ENCODE results near the gene C10orf71. TPM values are rescaled to one million over a fixed set of nuclear protein-coding genes. Genes with fewer than 3 reads are reported as not detected.

C10orf71 gene
- total RNA-seq, 2 donors from 2014 or later = not detected

DNA sequence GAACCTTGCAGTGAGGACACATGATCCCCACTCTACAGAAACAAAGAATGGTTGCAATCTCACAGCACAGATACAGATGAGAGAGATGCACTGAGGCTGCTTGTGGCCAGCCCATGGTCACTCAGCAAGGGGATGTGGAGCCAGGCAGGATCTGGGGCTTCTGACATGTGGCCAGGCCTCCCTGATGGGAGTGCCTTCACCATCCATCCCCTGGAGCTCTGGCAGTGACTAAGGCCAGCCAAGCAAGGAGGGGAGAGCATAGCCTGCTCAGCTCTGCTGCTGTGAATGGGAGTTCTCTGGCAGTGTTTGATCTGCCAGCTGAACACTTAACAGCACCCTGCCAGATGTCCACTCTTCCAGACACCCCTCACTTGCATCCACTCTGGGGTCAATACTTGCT is 19.8 kb downstream of the C10orf71 start:
- H3K9me3 Mint-ChIP-seq = no peaks in the 10 kb centered on the region
- H3K27me3 Mint-ChIP-seq (ENCODE audit: low read depth) = peaks cover under 1% of the 10 kb centered on the region
- H3K4me1 Mint-ChIP-seq (ENCODE audit: low read depth) = no peaks in the 10 kb centered on the region
- DNase-seq (no peak), ATAC-seq (replicated peaks in 1 of 2) (no peak)
- no peak overlapping the region for H3K4me3 Mint-ChIP-seq
- no peaks in the 10 kb centered on the region for H3K36me3 Mint-ChIP-seq (ENCODE audit: insufficient read depth in 2 of 2)
- no peak overlapping the region for H3K27ac Mint-ChIP-seq

- Mint-ChIP-seq H3K36me3 (ENCODE audit: insufficient read depth in 2 of 2) (no peaks in the 10 kb centered on the region), H3K27me3 (ENCODE audit: low read depth) (no peaks in the 10 kb centered on the region), H3K4me3 (no peak overlapping the region), H3K4me1 (ENCODE audit: low read depth) (no peaks in the 10 kb centered on the region), H3K27ac (no peak overlapping the region), H3K9me3 (no peaks in the 10 kb centered on the region)
- ATAC-seq (replicated peaks in 1 of 2) (no peak), DNase-seq (no peak)
These were observed 20.2 kb downstream of the C10orf71 start for GRCh38 chr10:49319206-49319605.

DNA sequence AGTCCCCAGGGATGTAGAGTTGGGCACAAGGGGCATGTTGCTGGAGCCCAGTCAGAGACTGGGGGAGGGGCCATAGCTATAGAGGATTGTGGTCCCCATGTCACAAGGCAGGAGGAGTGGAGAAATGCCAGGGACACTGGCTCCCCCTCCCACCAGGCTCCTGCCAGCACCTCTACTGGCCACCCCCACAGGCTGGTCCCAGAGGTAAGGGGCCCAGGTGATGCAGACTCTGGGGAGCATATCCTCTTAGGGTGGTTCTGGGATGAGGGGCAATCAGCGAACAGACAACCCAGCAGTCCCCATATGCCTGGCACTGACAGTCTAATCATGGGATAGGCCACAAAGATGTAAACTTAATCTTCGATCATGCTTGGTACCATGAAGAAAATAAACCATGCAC is 21.2 kb downstream of the C10orf71 start:
- ATAC-seq (replicated peaks in 1 of 2) = no peak
- H3K27ac Mint-ChIP-seq = no peak overlapping the region

DNA sequence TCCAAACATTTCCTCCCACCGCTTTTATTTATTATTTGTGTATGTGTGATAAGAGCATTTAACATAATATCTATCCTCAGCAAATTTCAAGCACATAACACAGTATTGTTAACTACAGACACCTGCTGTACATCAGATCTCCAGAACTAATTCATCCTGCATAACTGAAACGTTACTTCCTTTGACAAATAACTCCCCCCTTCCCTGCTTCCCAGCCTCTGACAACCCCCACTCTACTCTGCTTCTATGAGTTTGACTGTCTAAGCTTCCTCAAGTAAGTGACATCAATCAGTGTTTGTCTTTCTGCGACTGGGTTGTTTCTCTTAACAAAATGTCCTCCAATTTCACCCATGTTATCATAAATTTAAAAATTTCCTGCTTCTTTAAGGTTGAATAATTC is 22.1 kb downstream of the C10orf71 start:
- H3K4me1 Mint-ChIP-seq (ENCODE audit: low read depth) = no peaks in the 10 kb centered on the region
- no peak overlapping the region for H3K27ac Mint-ChIP-seq
- H3K4me3 Mint-ChIP-seq = no peak overlapping the region
- no peaks in the 10 kb centered on the region for H3K9me3 Mint-ChIP-seq
- H3K36me3 Mint-ChIP-seq (ENCODE audit: insufficient read depth in 2 of 2) = no peaks in the 10 kb centered on the region
- no peaks in the 10 kb centered on the region for H3K27me3 Mint-ChIP-seq (ENCODE audit: low read depth)
- ATAC-seq (replicated peaks in 1 of 2) (no peak), DNase-seq (no peak)

More for the DNA sequence above, 21.2 kb downstream of the C10orf71 start:
- H3K9me3 Mint-ChIP-seq = no peaks in the 10 kb centered on the region
- no peaks in the 10 kb centered on the region for H3K27me3 Mint-ChIP-seq (ENCODE audit: low read depth)
- no peaks in the 10 kb centered on the region for H3K4me1 Mint-ChIP-seq (ENCODE audit: low read depth)
- DNase-seq = no peak
- H3K36me3 Mint-ChIP-seq (ENCODE audit: insufficient read depth in 2 of 2) = no peaks in the 10 kb centered on the region
- no peak overlapping the region for H3K4me3 Mint-ChIP-seq

DNA sequence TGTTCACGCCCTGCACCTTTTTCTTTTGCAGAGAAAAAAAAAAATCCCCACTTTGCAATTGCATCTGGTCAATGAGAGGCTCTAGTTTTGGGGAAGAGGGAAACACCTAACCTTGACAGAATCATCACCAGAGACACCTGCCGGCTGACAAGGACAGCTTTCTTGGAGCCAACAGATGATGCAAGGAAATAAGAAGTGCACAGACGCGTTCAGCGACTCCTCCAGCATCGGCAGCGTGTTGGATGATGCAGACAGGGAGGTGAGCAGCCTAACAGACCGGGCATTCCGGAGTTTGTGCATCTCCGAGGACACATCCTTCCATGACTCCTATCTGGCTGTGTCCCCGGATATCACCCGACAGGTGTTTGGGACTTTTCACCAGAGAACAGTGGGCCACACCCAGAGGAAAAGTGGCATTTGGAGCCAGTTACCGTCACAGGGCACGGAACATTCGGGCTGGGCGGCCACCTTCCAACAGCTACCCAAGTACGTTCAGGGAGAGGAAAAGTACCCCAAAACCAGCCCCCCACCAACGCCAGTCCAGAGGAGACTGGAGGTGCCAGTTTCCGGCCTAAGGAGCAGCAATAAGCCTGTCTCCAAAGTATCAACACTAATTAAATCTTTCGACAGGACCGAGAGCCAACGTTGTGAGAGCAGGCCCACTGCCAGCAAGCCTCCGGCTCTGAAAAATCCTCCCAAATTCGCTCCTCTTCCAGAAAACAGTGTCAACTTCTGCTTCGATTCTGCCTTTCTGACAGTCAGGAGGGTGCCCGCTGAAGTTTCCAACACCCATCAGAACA is 23.6 kb downstream of the C10orf71 start:
- Mint-ChIP-seq H3K27ac (no peak overlapping the region), H3K4me1 (ENCODE audit: low read depth) (no peaks in the 10 kb centered on the region), H3K36me3 (ENCODE audit: insufficient read depth in 2 of 2) (no peaks in the 10 kb centered on the region)

GRCh38 chr10:49323171-49323895 is 24.4 kb downstream of the C10orf71 start:
- ATAC-seq (replicated peaks in 1 of 2) (no peak), DNase-seq (no peak)
- Mint-ChIP-seq H3K27me3 (ENCODE audit: low read depth) (no peaks in the 10 kb centered on the region), H3K4me1 (ENCODE audit: low read depth) (no peaks in the 10 kb centered on the region), H3K36me3 (ENCODE audit: insufficient read depth in 2 of 2) (no peaks in the 10 kb centered on the region), H3K27ac (no peak overlapping the region), H3K9me3 (no peaks in the 10 kb centered on the region), H3K4me3 (no peak overlapping the region)

More for the DNA sequence above, 23.6 kb downstream of the C10orf71 start:
- no peak for ATAC-seq (replicated peaks in 1 of 2)
- Mint-ChIP-seq H3K4me3 (no peak overlapping the region), H3K9me3 (no peaks in the 10 kb centered on the region), H3K27me3 (ENCODE audit: low read depth) (no peaks in the 10 kb centered on the region)
- no peak for DNase-seq

DNA sequence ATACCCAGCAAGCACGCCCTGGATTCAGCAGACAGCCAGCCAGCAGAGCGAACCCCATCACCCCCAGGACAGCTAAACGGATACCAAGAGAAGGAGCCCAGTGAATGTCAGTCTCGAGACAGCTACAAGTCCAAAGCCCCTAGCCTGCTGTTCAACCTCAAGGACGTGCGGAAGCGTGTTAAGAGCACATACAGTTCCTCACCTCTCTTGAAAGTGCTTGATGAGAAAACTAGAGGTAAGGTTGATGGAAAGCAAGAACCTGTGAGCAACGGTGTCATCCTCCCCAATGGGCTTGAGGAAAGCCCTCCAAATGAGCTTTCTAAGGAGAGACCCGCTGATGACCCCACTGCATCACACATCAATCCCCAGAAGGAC is 24.9 kb downstream of the C10orf71 start:
- H3K9me3 Mint-ChIP-seq = no peaks in the 10 kb centered on the region
- no peak for ATAC-seq (replicated peaks in 1 of 2)
- peaks cover 3% of the 10 kb centered on the region for H3K27me3 Mint-ChIP-seq (ENCODE audit: low read depth)
- H3K4me3 Mint-ChIP-seq = no peak overlapping the region
- no peaks in the 10 kb centered on the region for H3K36me3 Mint-ChIP-seq (ENCODE audit: insufficient read depth in 2 of 2)
- no peak for DNase-seq
- no peaks in the 10 kb centered on the region for H3K4me1 Mint-ChIP-seq (ENCODE audit: low read depth)
- no peak overlapping the region for H3K27ac Mint-ChIP-seq

DNA sequence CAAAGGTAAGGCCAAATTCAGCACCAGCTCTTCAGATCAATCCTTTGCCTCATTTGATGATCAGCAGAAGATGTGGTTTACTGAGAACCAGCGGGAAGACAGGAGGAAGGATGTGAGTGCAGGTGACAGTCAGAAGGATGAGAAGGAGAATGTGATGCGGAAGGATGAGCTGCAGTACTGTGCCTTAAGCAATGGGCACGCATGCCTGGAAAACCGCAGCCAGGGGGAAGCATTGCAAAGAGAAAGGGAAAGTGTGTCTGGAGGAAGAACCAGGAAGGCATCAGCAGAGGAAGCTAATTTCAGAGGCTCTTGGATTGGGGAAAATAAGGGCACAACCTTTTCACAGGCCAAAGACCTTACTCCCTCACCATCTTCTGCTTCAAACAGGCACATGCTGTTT is 25.7 kb downstream of the C10orf71 start:
- Mint-ChIP-seq H3K27me3 (ENCODE audit: low read depth) (peaks cover 11% of the 10 kb centered on the region), H3K9me3 (no peaks in the 10 kb centered on the region), H3K4me3 (no peak overlapping the region), H3K36me3 (ENCODE audit: insufficient read depth in 2 of 2) (no peaks in the 10 kb centered on the region), H3K27ac (no peak overlapping the region), H3K4me1 (ENCODE audit: low read depth) (no peaks in the 10 kb centered on the region)
- no peak for ATAC-seq (replicated peaks in 1 of 2)
- DNase-seq = no peak

DNA sequence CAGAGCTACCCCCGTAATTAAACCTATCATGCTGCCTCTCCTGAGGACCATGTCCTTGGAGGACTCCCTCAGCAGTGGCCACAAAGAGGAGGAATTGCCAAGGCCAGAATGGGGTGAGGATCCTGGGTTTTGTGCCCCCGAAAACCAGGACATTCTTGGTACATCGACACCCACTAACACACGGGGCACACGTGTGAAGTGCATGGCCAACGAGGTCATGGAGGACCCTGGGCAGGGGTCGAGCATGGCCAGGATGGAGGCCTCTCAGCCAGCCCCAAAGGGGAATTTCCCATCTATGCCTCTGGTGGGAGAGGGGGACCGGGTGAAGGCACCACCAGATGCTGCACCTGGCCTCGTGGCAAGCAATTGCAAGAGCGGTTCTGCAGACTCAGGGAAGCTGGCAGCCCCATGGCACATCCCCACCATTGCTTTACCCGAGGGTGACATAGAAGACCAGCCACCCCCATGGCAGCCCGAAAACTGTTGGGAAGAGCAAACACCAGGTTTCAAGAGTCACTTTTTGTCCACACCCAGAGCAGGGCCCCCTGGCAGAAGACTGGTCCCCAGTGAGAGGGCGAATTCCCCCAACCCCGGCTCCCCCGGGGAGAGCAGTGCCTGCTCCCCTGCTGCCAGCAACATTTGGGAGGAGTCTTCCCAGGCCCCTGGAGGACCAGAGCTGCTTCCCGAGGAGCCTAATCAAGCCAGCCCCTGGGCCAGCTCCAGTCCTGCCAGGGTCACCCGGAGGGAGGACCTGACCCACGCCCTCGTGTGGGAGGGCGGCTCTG is 26.4 kb downstream of the C10orf71 start:
- H3K4me3 Mint-ChIP-seq = no peak overlapping the region
- no peaks in the 10 kb centered on the region for H3K36me3 Mint-ChIP-seq (ENCODE audit: insufficient read depth in 2 of 2)
- H3K9me3 Mint-ChIP-seq = no peaks in the 10 kb centered on the region
- H3K4me1 Mint-ChIP-seq (ENCODE audit: low read depth) = no peaks in the 10 kb centered on the region
- no peak overlapping the region for H3K27ac Mint-ChIP-seq
- DNase-seq (no peak), ATAC-seq (replicated peaks in 1 of 2) (no peak)
- peaks cover 11% of the 10 kb centered on the region for H3K27me3 Mint-ChIP-seq (ENCODE audit: low read depth)

DNA sequence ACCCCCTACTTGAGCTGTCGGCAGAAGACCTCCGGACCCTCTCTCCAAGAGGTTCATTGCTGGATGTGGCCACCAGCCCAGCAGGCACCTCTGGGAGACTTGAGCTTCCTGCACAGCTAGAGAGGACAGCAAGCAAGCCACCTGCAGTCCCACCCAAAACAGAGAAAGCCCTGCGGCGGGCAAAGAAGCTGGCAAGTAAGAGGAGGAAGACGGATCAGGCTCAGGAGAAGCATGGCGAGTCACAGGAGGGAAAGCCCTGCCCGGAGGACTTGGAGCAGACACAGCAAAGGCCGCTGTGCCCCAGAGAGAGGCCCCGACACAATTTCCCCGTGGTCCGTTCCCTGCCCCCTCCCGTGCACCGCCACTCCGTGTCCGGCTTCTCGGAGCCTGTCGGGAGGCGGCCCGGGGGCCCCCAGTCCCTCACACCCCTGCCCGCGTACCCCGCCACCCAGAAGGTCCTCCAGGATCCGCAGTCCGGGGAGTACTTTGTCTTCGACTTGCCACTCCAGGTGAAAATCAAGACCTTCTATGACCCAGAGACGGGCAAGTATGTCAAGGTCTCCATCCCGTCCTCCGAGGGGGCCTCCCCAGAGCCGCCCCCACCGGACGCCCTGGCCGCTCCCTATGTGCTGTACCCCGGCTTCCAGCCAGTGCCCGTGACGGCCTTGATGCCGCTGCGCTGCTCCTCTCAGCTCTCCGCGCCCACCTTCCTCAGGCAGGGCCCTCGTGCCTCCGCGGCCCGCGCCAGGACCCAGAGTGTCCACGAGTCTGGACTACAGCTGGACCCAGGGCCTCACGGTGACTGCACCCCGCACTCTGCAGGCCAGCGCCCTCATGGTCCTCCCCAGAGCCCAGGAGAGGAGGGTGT is 27.2 kb downstream of the C10orf71 start:
- H3K4me1 Mint-ChIP-seq (ENCODE audit: low read depth) = no peaks in the 10 kb centered on the region
- no peak for ATAC-seq (replicated peaks in 1 of 2)
- no peak overlapping the region for H3K27ac Mint-ChIP-seq
- DNase-seq = no peak
- no peaks in the 10 kb centered on the region for H3K9me3 Mint-ChIP-seq
- no peaks in the 10 kb centered on the region for H3K36me3 Mint-ChIP-seq (ENCODE audit: insufficient read depth in 2 of 2)
- H3K27me3 Mint-ChIP-seq (ENCODE audit: low read depth) = peaks cover 11% of the 10 kb centered on the region
- no peak overlapping the region for H3K4me3 Mint-ChIP-seq

GRCh38 chr10:49327036-49327813 is 28.3 kb downstream of the C10orf71 start:
- no peak overlapping the region for H3K27ac Mint-ChIP-seq
- peaks cover 11% of the 10 kb centered on the region for H3K27me3 Mint-ChIP-seq (ENCODE audit: low read depth)
- no peak for DNase-seq
- no peak overlapping the region for H3K4me3 Mint-ChIP-seq
- H3K9me3 Mint-ChIP-seq = no peaks in the 10 kb centered on the region
- no peaks in the 10 kb centered on the region for H3K36me3 Mint-ChIP-seq (ENCODE audit: insufficient read depth in 2 of 2)
- no peak for ATAC-seq (replicated peaks in 1 of 2)
- H3K4me1 Mint-ChIP-seq (ENCODE audit: low read depth) = no peaks in the 10 kb centered on the region
